ENCODE results near the gene KCNMB1.

DNA sequence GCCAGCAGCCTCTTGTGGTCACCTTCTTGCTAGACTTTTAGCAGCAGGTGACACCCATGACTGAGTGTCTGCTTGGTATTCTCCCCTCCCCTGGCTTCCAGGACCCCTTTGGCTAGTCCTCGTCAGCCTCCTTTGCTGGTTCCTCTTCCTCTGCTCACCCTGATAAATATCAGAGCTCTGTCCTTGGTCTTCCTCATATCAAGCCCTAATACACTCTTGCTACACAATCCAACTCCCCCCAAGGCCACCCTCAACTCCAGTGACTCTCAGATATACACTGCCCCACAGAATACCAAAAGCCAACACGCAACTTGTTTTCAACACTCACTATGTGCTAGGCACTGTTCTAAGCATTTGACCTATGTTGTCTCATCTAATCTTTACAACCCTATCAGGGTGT, 61.3 kb downstream of the KCNMB1 start:
- TF ChIP-seq, protein P1, sequence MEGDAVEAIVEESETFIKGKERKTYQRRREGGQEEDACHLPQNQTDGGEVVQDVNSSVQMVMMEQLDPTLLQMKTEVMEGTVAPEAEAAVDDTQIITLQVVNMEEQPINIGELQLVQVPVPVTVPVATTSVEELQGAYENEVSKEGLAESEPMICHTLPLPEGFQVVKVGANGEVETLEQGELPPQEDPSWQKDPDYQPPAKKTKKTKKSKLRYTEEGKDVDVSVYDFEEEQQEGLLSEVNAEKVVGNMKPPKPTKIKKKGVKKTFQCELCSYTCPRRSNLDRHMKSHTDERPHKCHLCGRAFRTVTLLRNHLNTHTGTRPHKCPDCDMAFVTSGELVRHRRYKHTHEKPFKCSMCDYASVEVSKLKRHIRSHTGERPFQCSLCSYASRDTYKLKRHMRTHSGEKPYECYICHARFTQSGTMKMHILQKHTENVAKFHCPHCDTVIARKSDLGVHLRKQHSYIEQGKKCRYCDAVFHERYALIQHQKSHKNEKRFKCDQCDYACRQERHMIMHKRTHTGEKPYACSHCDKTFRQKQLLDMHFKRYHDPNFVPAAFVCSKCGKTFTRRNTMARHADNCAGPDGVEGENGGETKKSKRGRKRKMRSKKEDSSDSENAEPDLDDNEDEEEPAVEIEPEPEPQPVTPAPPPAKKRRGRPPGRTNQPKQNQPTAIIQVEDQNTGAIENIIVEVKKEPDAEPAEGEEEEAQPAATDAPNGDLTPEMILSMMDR (IDR thresholded peaks at IDR 0.05): no peak
- TF ChIP-seq ZFX (IDR thresholded peaks at IDR 0.05; ENCODE audit: borderline replicate concordance): no peak
